GM21423 (cell line): ENCODE data around the gene CDH20.
"Not testable (repeated sequence)": the region's sequence is repeated elsewhere in the genome, so short reads cannot be mapped to it uniquely, and the experiment has no call there.

Source experiments
- ATAC-seq: cut with Tn5 transposase; IDR thresholded peaks from one replicate; pipeline ENCODE4 v1.9.1; 2021; ENCODE audit warnings: mild to moderate bottlenecking, moderate library complexity; ENCODE audit not compliant: unreplicated experiment

The CDH20 gene

GRCh38 chr18:61340148-61340547 is 6.9 kb downstream of the CDH20 start:
- ATAC-seq = no peak

- ATAC-seq = no peak
These were observed 15.0 kb downstream of the CDH20 start for GRCh38 chr18:61348230-61348629.

GRCh38 chr18:61350578-61350977 is 17.3 kb downstream of the CDH20 start:
- ATAC-seq = no peak

- no peak for ATAC-seq
These were observed 18.8 kb downstream of the CDH20 start for GRCh38 chr18:61352059-61352458.

- ATAC-seq = no peak
These were observed 19.4 kb downstream of the CDH20 start for GRCh38 chr18:61352611-61353010.

- peak; percentile 94 for ATAC-seq
These were observed 27.5 kb downstream of the CDH20 start for GRCh38 chr18:61360404-61361383.

- ATAC-seq = no peak
These were observed 29.3 kb downstream of the CDH20 start for GRCh38 chr18:61362511-61362910.

- ATAC-seq = no peak
These were observed 31.7 kb downstream of the CDH20 start for GRCh38 chr18:61364953-61365352.

GRCh38 chr18:61368001-61368400 is 34.8 kb downstream of the CDH20 start:
- no peak for ATAC-seq

GRCh38 chr18:61369671-61370070 is 36.4 kb downstream of the CDH20 start:
- ATAC-seq = not testable (repeated sequence)

- no peak for ATAC-seq
These were observed 37.9 kb downstream of the CDH20 start for GRCh38 chr18:61371111-61371510.

- ATAC-seq = no peak
These were observed 46.6 kb downstream of the CDH20 start for GRCh38 chr18:61379827-61380226.

GRCh38 chr18:61388010-61388409 is 54.8 kb downstream of the CDH20 start:
- no peak for ATAC-seq

GRCh38 chr18:61394983-61395382 is 61.8 kb downstream of the CDH20 start:
- ATAC-seq = no peak

GRCh38 chr18:61397222-61397621 is 64.0 kb downstream of the CDH20 start:
- no peak for ATAC-seq

GRCh38 chr18:61398961-61399705 is 65.9 kb downstream of the CDH20 start:
- no peak for ATAC-seq

GRCh38 chr18:61400016-61400635 is 66.9 kb downstream of the CDH20 start:
- no peak for ATAC-seq

GRCh38 chr18:61400716-61401115 is 67.5 kb downstream of the CDH20 start:
- ATAC-seq = no peak

GRCh38 chr18:61402726-61403125 is 69.5 kb downstream of the CDH20 start:
- no peak for ATAC-seq

GRCh38 chr18:61413396-61413795 is 80.2 kb downstream of the CDH20 start:
- no peak for ATAC-seq

- no peak for ATAC-seq
These were observed 80.9 kb downstream of the CDH20 start for GRCh38 chr18:61414086-61414485.
